ENCODE measurements around the gene CIB2. TPM values are rescaled to one million over a fixed set of nuclear protein-coding genes. Genes with fewer than 3 reads are reported as not detected.

CIB2 gene
- 1 to 10 TPM in 1 of 2 donors, under 1 TPM in 1; 0.49 to 2.6 TPM for polyA plus RNA-seq

DNA sequence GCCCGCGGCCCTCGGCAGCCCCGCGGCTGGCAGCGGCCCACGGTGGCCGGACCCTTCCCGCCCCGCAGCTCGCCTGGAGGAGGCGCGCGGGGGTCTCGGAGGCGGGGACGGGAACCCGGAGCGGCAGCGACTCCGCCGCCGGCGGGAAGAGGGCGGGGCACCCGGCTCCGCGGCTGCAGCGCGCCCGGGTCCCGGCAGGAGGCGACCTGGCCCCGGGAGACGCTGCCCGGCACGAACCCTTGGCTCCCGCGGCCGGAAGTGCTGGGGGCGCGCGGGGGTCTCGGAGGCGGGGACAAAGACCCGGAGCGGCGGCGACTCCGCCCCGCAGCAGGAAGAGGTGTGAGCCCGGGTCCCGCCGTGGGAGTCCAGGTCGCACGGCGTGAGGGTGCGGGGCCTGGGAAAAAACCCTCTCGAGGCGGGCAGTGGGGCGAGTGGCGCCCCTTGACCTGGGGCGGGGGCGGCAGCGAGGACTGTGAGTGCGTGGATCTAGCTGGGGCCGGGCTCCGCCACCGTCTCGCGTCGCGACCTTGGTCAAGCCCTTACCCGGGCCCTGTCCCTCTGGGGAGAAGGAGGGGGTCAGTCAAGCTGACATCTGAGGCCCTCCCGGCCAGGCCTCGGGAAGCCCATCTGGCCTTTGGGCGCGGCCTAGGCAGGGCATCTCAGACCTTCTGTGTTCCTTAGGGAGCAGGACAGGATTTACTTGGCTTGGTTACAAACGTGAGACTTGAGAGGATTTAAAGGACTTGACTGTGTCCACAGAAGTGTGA, at the start of gene CIB2:
Gene CIB2 (minus strand): TSS at position 151 of the 767 bp plus-strand sequence. CDS start 230 bp downstream, outside the sequence.
- H3K27ac ChIP-seq (ENCODE audit: low read depth in 2 of 2, low read length in 1 of 2) = peak within 1 kb of the TSS; percentile 43 to 78
- peak within 1 kb of the TSS; percentile 59 to 64 for H3K4me3 ChIP-seq (ENCODE audit: low read depth in 1 of 2, low read length in 2 of 2)
- no peaks in the 10 kb centered on the region for H3K36me3 ChIP-seq (ENCODE audit: control insufficient read depth in 2 of 2, insufficient read depth in 2 of 2, low read length in 1 of 2)
- no peaks in the 10 kb centered on the region for H3K9me3 ChIP-seq (ENCODE audit: control insufficient read depth in 2 of 2, insufficient read depth in 1 of 2, low read depth in 1 of 2, low read length in 1 of 2)
- peaks cover 0 to 7% of the 10 kb centered on the region in 2 donors for H3K4me1 ChIP-seq (ENCODE audit: control insufficient read depth in 2 of 2, insufficient read depth in 2 of 2, low read length in 1 of 2)
- 0 to 1% methylated on average over 61 to 79 of the region's 79 CpGs for WGBS, 2 donors
- H3K27me3 ChIP-seq (ENCODE audit: control insufficient read depth in 1 of 2, insufficient read depth in 2 of 2, low read length in 2 of 2) = no peaks in the 10 kb centered on the region

- Histone ChIP-seq H3K4me3 (ENCODE audit: low read depth in 1 of 2, low read length in 2 of 2) (no peak overlapping the region), H3K9me3 (ENCODE audit: control insufficient read depth in 2 of 2, insufficient read depth in 1 of 2, low read depth in 1 of 2, low read length in 1 of 2) (no peaks in the 10 kb centered on the region), H3K36me3 (ENCODE audit: control insufficient read depth in 2 of 2, insufficient read depth in 2 of 2, low read length in 1 of 2) (no peaks in the 10 kb centered on the region), H3K4me1 (ENCODE audit: control insufficient read depth in 2 of 2, insufficient read depth in 2 of 2, low read length in 1 of 2) (no peaks in the 10 kb centered on the region), H3K27ac (ENCODE audit: low read depth in 2 of 2, low read length in 1 of 2) (no peak overlapping the region), H3K27me3 (ENCODE audit: control insufficient read depth in 1 of 2, insufficient read depth in 2 of 2, low read length in 2 of 2) (no peaks in the 10 kb centered on the region)
- WGBS, 2 donors = 84 to 87% methylated on average over 5 of the region's 5 CpGs
These were observed 48.7 kb upstream of the CIB2 start for GRCh38 chr15:78179906-78180305.

DNA sequence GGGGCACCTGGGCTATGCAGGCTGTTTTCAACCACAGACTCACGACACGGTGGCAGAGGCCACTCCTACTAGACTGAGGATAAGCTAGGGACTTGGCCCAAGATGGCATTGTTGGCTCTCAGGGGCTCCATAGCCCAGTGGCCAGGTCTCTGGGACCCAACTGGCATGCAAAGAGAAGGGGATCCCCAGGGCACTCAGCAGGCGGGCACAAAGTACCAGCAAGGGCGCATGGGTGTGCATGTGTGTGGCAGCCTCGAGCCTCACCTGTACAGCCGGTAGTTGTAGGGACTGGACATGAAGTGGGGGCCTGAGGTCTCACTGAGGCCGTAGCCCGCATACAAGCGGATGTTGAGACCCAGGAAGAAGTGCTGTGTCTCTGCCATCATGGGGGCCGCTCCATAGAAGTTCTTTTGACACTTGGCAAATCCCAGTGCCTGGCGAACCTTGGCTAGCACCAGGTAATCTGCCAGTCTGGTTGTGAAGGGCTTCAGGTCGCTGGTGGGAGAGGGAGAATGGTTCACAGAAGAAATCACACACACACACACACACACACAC, 48.1 kb upstream of the CIB2 start:
- Histone ChIP-seq H3K4me1 (ENCODE audit: control insufficient read depth in 2 of 2, insufficient read depth in 2 of 2, low read length in 1 of 2) (no peaks in the 10 kb centered on the region), H3K27ac (ENCODE audit: low read depth in 2 of 2, low read length in 1 of 2) (no peak overlapping the region), H3K4me3 (ENCODE audit: low read depth in 1 of 2, low read length in 2 of 2) (no peak overlapping the region), H3K27me3 (ENCODE audit: control insufficient read depth in 1 of 2, insufficient read depth in 2 of 2, low read length in 2 of 2) (no peaks in the 10 kb centered on the region), H3K36me3 (ENCODE audit: control insufficient read depth in 2 of 2, insufficient read depth in 2 of 2, low read length in 1 of 2) (no peaks in the 10 kb centered on the region), H3K9me3 (ENCODE audit: control insufficient read depth in 2 of 2, insufficient read depth in 1 of 2, low read depth in 1 of 2, low read length in 1 of 2) (no peaks in the 10 kb centered on the region)
- WGBS, 2 donors = 87 to 88% methylated on average over 12 of the region's 12 CpGs

DNA sequence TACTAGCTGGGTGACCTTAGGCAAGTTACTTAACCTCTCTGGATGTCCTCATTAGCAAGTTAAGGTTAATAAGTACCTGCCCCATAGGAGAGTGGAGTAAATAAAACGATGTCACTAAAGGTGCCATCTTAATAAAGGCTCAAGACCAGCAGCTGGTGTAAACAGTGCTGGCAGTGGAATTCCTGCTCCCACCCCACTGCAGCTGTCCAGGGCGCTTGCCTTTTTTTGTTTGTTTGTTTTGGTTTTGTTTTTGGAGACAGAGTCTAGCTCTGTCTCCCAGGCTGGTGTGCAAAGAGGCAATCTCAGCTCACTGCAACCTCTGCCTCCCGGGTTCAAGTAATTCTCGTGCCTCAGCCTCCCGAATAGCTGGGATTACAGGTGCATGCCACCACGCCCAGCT, 46.8 kb upstream of the CIB2 start:
- Histone ChIP-seq H3K27me3 (ENCODE audit: control insufficient read depth in 1 of 2, insufficient read depth in 2 of 2, low read length in 2 of 2) (no peaks in the 10 kb centered on the region), H3K9me3 (ENCODE audit: control insufficient read depth in 2 of 2, insufficient read depth in 1 of 2, low read depth in 1 of 2, low read length in 1 of 2) (no peaks in the 10 kb centered on the region), H3K27ac (ENCODE audit: low read depth in 2 of 2, low read length in 1 of 2) (no peak overlapping the region), H3K4me3 (ENCODE audit: low read depth in 1 of 2, low read length in 2 of 2) (no peak overlapping the region), H3K36me3 (ENCODE audit: control insufficient read depth in 2 of 2, insufficient read depth in 2 of 2, low read length in 1 of 2) (no peaks in the 10 kb centered on the region), H3K4me1 (ENCODE audit: control insufficient read depth in 2 of 2, insufficient read depth in 2 of 2, low read length in 1 of 2) (no peaks in the 10 kb centered on the region)
- WGBS, 2 donors = 77 to 79% methylated on average over 6 of the region's 6 CpGs

DNA sequence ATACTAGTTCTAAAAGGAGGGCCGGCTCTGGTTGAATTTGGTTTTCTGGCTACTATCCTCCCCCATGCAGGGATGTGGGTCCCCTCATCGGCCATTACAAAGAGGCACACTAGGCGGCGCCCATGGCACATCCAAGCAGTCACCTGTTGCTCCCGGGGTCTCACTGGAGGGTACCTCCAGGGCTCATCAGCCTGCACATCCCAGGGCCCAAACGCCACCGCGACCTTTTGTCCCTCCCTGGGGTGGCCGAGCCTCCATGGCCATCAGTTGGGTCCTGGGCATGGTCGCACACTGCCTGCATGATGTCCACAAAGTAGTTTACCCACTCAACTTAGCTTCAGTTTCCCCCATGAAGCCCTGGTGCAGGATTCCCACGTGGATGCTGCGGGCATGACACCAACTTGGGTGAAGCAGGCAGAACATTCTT, 46.2 kb upstream of the CIB2 start:
- no peaks in the 10 kb centered on the region for H3K4me1 ChIP-seq (ENCODE audit: control insufficient read depth in 2 of 2, insufficient read depth in 2 of 2, low read length in 1 of 2)
- H3K36me3 ChIP-seq (ENCODE audit: control insufficient read depth in 2 of 2, insufficient read depth in 2 of 2, low read length in 1 of 2) = peaks cover 0 to 2% of the 10 kb centered on the region in 2 donors
- 32 to 35% methylated on average over 12 of the region's 12 CpGs for WGBS, 2 donors
- no peaks in the 10 kb centered on the region for H3K9me3 ChIP-seq (ENCODE audit: control insufficient read depth in 2 of 2, insufficient read depth in 1 of 2, low read depth in 1 of 2, low read length in 1 of 2)
- no peak overlapping the region for H3K27ac ChIP-seq (ENCODE audit: low read depth in 2 of 2, low read length in 1 of 2)
- no peaks in the 10 kb centered on the region for H3K27me3 ChIP-seq (ENCODE audit: control insufficient read depth in 1 of 2, insufficient read depth in 2 of 2, low read length in 2 of 2)
- no peak overlapping the region for H3K4me3 ChIP-seq (ENCODE audit: low read depth in 1 of 2, low read length in 2 of 2)

DNA sequence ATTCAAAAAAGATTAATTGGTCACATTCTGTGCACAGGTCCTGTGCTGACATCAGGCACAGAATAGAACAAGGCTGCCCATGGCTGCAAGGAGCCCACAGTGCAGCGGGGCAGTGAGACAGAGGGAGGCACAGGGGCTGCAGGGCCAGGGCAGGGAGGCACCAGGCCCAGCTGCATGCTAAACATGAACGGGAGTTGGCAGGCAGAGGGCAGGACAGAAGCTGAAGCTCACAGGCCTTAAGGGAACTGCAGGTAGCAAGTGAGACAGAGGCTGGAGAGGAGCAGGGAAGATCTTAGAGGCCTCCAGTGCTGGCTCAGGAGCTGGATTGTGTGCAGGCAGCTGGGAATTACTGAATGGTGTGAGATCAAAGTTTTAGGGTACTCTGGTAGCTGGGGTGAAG, 44.1 kb upstream of the CIB2 start:
- no peak overlapping the region for H3K4me3 ChIP-seq (ENCODE audit: low read depth in 1 of 2, low read length in 2 of 2)
- WGBS, 2 donors = 29 to 43% methylated on average over 2 of the region's 2 CpGs
- H3K27me3 ChIP-seq (ENCODE audit: control insufficient read depth in 1 of 2, insufficient read depth in 2 of 2, low read length in 2 of 2) = no peaks in the 10 kb centered on the region
- peaks cover 0 to 3% of the 10 kb centered on the region in 2 donors for H3K9me3 ChIP-seq (ENCODE audit: control insufficient read depth in 2 of 2, insufficient read depth in 1 of 2, low read depth in 1 of 2, low read length in 1 of 2)
- peaks cover 3 to 17% of the 10 kb centered on the region in 2 donors for H3K36me3 ChIP-seq (ENCODE audit: control insufficient read depth in 2 of 2, insufficient read depth in 2 of 2, low read length in 1 of 2)
- H3K4me1 ChIP-seq (ENCODE audit: control insufficient read depth in 2 of 2, insufficient read depth in 2 of 2, low read length in 1 of 2) = no peaks in the 10 kb centered on the region
- H3K27ac ChIP-seq (ENCODE audit: low read depth in 2 of 2, low read length in 1 of 2) = no peak overlapping the region

DNA sequence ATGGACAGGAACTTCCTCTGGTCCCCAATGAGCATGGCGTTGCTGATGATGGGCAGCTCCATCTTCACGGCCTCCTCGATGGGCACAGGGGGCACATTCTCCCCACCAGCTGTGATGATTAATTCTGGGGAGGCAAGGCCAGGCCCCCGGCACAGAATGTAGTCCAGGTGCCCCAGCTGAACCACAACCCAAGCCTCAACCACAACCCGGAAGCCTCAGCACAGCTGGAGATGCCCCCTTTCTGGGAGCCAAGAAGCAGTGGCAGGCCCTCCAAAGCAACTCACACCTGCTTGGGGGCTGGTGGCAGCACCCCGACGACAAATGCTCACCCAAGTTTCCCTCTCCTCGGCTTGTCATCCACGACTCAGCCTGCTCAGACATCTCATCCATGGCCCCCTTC, 43.2 kb upstream of the CIB2 start:
- WGBS, 2 donors = 69 to 77% methylated on average over 9 of the region's 9 CpGs

GRCh38 chr15:78171864-78172472, 40.7 kb upstream of the CIB2 start:
- 97 to 99% methylated on average over 9 of the region's 9 CpGs for WGBS, 2 donors
- Histone ChIP-seq H3K27ac (ENCODE audit: low read depth in 2 of 2, low read length in 1 of 2) (no peak overlapping the region), H3K36me3 (ENCODE audit: control insufficient read depth in 2 of 2, insufficient read depth in 2 of 2, low read length in 1 of 2) (peaks cover 3 to 20% of the 10 kb centered on the region in 2 donors), H3K27me3 (ENCODE audit: control insufficient read depth in 1 of 2, insufficient read depth in 2 of 2, low read length in 2 of 2) (no peaks in the 10 kb centered on the region), H3K4me3 (ENCODE audit: low read depth in 1 of 2, low read length in 2 of 2) (no peak overlapping the region), H3K9me3 (ENCODE audit: control insufficient read depth in 2 of 2, insufficient read depth in 1 of 2, low read depth in 1 of 2, low read length in 1 of 2) (peaks cover 0 to 3% of the 10 kb centered on the region in 2 donors), H3K4me1 (ENCODE audit: control insufficient read depth in 2 of 2, insufficient read depth in 2 of 2, low read length in 1 of 2) (no peaks in the 10 kb centered on the region)

More for the DNA sequence above, 43.2 kb upstream of the CIB2 start:
- H3K4me1 ChIP-seq (ENCODE audit: control insufficient read depth in 2 of 2, insufficient read depth in 2 of 2, low read length in 1 of 2) = no peaks in the 10 kb centered on the region
- H3K9me3 ChIP-seq (ENCODE audit: control insufficient read depth in 2 of 2, insufficient read depth in 1 of 2, low read depth in 1 of 2, low read length in 1 of 2) = peaks cover 0 to 3% of the 10 kb centered on the region in 2 donors
- no peak overlapping the region for H3K27ac ChIP-seq (ENCODE audit: low read depth in 2 of 2, low read length in 1 of 2)
- peaks cover 3 to 20% of the 10 kb centered on the region in 2 donors for H3K36me3 ChIP-seq (ENCODE audit: control insufficient read depth in 2 of 2, insufficient read depth in 2 of 2, low read length in 1 of 2)
- no peaks in the 10 kb centered on the region for H3K27me3 ChIP-seq (ENCODE audit: control insufficient read depth in 1 of 2, insufficient read depth in 2 of 2, low read length in 2 of 2)
- no peak overlapping the region for H3K4me3 ChIP-seq (ENCODE audit: low read depth in 1 of 2, low read length in 2 of 2)

DNA sequence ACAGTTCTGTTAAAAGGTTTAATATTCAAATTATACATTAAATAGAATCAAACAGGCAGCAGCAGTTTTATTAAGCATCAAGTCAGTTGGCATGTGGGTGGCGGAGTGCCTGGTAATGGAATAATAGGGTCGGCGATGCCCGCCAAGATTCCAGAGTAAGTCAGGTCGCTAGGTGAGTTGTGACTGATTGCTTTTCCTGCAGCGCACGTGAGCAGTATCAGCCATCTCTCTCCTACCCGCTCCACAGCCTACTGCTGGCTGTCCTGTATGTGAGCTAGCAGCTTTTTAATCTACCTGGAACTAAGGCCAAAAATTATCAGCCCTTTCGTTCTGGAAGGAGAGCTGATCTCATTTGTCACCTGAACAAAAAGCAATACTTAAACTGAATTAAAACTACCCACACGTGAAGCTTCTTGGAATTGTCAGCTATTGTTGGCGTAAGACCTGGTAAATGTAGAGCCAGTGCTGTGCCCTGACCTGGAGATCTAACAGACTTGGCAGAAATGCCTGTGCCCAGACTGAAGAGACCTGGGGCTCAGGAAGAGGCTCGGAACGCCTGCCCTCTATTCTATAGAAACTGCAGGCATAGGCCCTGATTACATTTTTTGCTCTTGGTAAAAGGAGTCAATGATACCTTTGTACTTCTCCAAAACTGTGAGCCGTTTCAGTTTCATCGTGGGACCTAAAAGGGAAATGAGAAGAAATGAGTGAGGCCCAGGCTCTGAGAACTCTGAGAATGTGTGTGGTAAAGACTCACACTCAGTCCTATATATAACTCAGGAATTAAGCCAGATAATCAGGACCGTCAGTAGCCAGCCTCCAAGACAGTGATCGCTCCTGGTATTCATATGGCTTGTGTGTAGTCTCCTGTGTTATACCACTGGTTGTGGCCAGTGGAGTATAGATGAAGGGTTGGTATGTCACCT, 39.9 kb upstream of the CIB2 start:
- Histone ChIP-seq H3K9me3 (ENCODE audit: control insufficient read depth in 2 of 2, insufficient read depth in 1 of 2, low read depth in 1 of 2, low read length in 1 of 2) (peaks cover 0 to 3% of the 10 kb centered on the region in 2 donors), H3K4me1 (ENCODE audit: control insufficient read depth in 2 of 2, insufficient read depth in 2 of 2, low read length in 1 of 2) (no peaks in the 10 kb centered on the region), H3K27ac (ENCODE audit: low read depth in 2 of 2, low read length in 1 of 2) (no peak overlapping the region), H3K4me3 (ENCODE audit: low read depth in 1 of 2, low read length in 2 of 2) (no peak overlapping the region), H3K36me3 (ENCODE audit: control insufficient read depth in 2 of 2, insufficient read depth in 2 of 2, low read length in 1 of 2) (peaks cover 7 to 21% of the 10 kb centered on the region in 2 donors), H3K27me3 (ENCODE audit: control insufficient read depth in 1 of 2, insufficient read depth in 2 of 2, low read length in 2 of 2) (no peaks in the 10 kb centered on the region)
- 89 to 90% methylated on average over 17 of the region's 17 CpGs for WGBS, 2 donors

All from esophagus (tissue), 2 donors.